GM12874 (cell line): ENCODE results near the gene RECK.

Source experiments
- CTCF ChIP-seq: IDR thresholded peaks from 2 replicates; pipeline ENCODE4 v1.5.1; 2011; ENCODE audit warnings: low read depth, mild to moderate bottlenecking, control low read depth, low read length, moderate library complexity; ENCODE audit not compliant: insufficient read depth

Gene RECK

GRCh38 chr9:36161187-36161586, 124.5 kb downstream of the RECK start:
- no peak for TF ChIP-seq CTCF

- TF ChIP-seq CTCF, result no peak
Measured at GRCh38 chr9:36162211-36162738, 125.6 kb downstream of the RECK start.

DNA sequence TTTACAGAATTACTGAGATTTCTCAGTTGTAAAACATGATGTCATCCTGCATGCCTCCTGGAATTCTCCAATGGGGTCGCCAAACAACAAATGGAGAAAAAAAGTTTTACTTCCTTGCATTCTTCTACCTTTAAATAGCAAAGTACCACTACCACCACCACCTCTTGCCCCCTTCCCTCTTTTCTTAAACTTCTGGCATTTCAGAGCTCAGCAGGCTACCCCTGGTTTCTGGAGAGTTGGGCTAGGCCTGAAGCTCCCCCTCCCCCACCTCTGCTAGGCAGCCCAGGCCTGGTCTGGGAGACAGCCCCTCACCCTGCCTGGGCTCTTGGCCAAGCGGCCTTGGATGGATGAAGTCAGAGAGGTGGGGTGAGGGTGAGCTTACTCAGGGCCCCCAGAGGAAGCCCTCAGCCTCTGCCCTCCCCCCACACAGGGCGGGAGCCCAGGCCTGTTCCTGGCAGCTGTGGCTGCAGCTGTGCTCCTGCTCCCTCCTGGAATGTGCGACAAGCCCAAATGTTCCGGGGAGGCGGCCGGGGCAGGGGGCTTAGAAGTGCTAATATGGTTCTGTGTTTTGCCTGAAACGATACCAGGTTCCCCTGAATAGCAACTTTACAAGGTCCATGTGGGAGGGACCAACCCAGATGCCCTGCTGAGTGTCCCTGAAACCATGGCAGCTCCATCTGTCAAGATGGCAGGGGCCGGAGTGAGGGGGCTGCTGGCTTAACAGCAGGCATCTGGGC, 126.5 kb downstream of the RECK start:
- no peak for TF ChIP-seq CTCF

- no peak for TF ChIP-seq CTCF
Measured at GRCh38 chr9:36163786-36164170, 127.1 kb downstream of the RECK start.

GRCh38 chr9:36164372-36164771, 127.7 kb downstream of the RECK start:
- no peak for TF ChIP-seq CTCF

DNA sequence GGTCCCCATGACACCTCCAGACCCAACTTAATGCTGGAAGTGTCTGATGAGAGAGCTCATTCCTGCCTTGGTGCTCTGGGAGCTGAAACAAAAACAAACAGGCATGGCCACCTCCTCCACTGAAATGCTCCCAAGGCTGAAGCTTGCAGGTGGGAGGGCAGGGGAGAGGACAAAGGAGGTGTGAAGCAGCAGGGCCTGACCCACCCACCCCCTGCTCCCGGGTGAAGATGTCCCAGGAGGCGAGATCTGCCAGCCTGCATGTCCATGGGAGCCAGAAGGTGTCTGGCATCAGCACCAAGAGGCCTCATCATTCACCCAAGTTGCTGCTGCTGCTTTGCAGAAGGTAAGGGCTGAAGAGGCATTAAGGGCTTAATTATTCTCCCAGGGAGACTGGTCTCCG, 128.3 kb downstream of the RECK start:
- TF ChIP-seq CTCF, result no peak

DNA sequence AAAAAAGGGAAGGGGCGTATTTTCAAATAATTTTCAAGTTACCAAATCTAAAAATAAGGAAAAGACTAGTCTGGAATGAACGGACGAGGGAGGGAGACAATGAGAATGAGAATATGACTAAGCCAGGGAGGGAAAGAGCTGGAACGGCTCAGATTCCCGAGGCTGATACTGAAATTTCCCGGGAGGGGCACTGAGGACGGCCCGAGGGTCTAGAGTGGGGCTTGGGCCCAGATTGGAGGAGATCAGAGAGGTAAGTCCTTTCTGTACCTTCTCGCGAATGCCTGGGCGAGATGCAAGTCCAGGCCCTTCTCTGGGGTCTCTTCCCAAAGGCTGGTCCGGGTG, 129.1 kb downstream of the RECK start:
- no peak for TF ChIP-seq CTCF
